CD4-positive, alpha-beta T cell treated with Interleukin-4 for 1 hour (primary cell): ENCODE results near the gene ZNF12.
"Not testable (repeated sequence)": the region's sequence is repeated elsewhere in the genome, so short reads cannot be mapped to it uniquely, and the experiment has no call there.

Source experiments
- DNase-seq, 2 donors: peaks; one replicate each; pipeline ENCODE4 v3.0.0-alpha.2; 2020 to 2022

Gene ZNF12

DNA sequence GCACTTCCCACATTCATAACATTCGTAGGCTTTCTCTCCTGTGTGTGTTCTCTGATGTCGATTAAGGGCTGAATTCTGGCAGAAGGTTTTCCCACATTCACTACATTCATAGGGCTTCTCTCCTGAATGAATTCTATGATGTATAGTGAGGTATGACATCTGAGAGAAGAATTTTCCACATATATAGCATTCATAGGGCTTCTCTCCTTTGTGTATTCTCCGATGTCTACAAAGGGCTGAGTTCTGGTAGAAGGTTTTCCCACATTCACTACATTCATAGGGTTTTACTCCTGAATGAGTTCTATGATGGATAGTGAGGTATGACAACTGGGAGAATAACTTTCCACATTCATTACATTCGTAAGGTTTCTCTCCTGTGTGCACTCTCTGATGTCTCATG lies 15.6 kb downstream of the ZNF12 start:
- DNase-seq: no peak

GRCh38 chr7:6680146-6680545 lies 26.6 kb downstream of the ZNF12 start:
- no peak for DNase-seq

GRCh38 chr7:6675807-6676405 lies 30.8 kb downstream of the ZNF12 start:
- no peak for DNase-seq

GRCh38 chr7:6670851-6671250 lies 35.9 kb downstream of the ZNF12 start:
- DNase-seq: not testable (repeated sequence)

GRCh38 chr7:6658618-6659345 lies 48.0 kb downstream of the ZNF12 start:
- no peak for DNase-seq

DNA sequence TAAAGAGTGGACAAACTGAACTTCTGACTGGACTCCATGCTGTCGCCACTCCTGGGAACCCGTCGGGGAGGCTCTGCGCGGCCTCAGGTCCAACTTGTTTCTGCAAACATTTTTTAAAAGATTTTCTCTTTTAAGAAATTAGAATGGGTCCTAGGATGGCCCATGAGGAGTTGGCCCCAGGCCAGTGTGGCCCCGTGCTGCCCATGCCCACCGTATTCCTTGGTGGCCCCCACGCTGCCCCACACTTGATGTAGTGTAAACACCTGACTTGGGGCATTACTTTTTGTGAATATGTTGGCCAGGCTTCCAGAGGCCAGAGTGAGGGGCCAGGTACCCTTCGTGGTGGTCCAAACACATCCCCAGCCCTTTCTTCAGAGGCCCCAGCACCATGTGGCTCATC lies 50.3 kb downstream of the ZNF12 start:
- no peak for DNase-seq

DNA sequence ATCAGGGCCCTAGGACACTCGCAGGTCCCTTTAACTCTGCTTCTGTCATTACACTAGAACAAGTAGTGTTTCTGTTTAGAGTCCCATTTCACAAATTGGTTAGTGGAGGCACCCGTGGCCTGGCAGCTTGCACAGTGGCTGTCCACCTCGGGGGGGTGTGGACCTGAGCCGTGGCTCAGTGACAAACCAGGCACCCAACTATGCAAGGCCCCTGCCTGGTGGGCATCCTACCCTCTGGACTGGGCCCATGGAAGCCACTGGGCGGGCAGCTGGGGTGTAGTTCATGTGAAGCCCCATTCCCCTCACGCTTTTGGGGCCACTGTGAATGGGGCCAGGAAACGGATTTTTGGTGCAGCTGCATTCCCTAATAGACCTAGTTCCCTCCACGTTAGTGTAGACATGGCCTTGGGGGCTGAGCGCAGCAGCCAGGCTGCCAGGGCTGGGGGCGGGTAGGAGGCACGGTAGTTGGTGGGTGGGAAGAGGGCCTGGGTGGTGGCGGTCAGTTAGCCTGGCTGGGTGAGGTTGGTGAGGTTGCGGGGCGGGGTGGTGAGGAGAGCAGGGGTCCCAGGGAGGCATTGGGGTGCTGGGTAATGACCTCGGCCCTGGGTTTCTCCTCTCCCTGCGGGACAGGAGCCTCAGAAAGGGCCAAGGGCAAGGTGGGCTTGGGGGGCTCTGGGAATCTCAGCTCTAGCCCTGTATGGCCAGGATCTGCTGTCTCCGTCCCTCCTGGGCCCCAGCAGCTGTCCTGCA lies 50.9 kb downstream of the ZNF12 start:
- DNase-seq: no peak

- DNase-seq: no peak
Observed at GRCh38 chr7:6654842-6655610, 51.7 kb downstream of the ZNF12 start.

DNA sequence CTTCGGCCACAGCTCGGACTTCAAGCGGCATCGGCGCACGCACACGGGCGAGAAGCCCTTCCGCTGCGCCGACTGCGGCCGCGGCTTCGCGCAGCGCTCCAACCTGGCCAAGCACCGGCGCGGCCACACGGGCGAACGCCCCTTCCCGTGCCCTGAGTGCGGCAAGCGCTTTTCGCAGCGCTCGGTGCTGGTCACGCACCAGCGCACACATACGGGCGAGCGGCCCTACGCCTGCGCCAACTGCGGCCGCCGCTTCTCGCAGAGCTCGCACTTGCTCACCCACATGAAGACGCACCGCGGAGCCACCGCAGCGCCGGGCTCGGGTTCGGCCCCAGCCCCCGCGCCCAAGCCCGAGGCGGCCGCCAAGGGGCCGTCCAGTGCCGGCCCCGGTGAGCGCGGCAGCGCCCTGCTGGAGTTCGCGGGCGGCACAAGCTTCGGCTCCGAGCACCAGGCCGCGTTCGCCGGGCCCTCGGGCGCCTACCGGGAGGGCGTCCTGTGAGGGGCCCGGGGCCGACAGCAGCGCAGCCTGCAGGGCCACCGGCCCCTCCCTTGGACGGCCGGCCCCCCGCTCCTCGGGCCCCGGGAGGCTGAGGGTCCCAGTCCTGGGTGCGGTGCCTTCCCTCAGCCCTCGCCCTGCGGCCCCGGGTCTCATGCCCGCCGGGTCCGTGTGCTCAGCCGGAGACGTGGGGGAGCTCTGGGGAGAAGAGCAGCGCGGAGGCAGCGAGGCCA lies 52.5 kb downstream of the ZNF12 start:
- no peak for DNase-seq

DNA sequence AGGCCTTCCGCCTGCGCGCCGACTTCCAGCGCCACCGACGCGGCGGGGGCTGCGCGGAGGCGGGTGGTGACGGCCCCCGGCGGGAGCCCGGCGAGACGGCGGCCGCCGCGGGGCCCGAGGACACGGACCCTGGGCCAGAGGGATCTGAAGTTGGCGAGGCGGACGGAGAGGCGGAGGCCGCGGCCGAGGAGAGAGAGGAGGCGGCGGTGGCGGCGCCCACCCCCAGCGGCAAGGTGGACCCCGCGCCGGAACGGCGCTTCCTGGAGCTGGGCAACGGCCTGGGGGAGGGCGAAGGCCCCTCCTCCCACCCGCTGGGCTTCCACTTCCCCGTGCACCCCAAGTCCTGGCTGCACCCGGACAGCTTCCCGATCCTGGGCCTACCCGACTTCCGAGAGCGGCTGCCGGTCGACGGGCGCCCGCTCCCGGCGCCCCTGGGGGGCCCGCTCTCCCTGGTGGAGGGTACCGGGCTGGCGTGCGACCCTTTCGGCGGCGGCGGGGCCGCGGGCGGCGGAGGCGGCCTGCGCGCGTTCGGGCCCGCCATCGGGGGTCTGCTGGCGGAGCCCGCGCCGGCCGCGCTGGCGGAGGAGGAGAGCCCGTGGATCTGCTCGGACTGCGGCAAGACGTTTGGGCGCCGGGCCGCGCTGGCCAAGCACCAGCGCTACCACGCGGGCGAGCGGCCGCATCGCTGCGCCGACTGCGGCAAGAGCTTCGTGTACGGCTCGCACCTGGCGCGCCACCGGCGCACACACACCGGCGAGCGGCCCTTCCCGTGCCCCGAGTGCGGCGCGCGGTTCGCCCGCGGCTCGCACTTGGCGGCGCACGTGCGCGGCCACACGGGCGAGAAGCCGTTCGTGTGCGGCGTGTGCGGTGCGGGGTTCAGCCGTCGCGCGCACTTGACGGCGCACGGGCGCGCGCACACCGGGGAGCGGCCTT lies 53.4 kb downstream of the ZNF12 start:
- DNase-seq: no peak

GRCh38 chr7:6652446-6653011 lies 54.2 kb downstream of the ZNF12 start:
- DNase-seq: no peak

DNA sequence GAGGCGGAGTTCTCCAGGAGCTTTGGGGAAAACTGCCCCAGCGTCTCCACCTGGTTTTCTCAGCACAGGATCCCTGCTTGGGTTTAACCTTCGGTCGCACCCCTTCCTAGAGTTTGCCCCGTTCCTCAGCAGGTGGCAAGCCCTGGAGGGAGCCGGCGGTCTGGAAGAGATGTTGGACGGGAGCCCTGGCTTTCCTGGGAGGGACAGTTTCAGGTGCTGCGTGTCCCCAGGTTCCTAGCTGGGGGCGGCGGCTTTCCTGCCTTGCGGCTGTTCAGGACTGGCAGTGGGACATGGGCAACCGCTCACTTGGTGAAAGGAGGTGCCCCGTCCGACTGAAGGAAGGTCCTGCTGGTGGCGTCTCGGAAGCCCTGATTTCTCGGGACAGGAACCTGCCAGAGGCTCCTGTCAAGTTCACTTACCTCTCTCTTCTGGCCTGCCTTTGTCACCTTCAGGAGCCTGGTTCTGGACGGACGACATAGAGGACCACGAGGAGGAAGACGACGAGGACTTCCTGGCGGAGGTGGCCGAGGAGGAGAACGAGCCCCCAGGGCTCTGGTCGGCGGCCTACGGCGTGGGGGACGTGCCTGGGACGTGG lies 54.8 kb downstream of the ZNF12 start:
- no peak for DNase-seq

GRCh38 chr7:6650521-6651011 lies 56.2 kb downstream of the ZNF12 start:
- DNase-seq: no peak

DNA sequence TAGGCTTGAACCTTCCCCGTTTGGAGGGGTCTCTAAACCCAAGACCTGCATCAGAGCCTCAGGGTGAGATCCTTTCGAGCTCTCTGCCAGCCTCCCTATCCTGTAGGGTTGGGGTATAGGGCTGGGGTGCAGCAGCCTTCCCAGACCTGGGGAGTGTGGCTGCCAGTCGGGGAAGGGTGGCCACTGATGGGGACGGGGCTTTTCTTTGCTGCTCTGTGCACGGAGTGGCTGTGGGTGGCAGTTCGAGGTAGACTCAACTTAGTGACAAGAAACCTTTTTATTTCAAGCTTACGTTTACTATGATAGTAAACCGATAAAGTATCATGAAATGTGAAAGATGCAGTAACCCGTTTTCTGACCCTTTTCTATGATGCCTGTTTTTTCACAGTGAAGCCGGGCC lies 56.7 kb downstream of the ZNF12 start:
- DNase-seq: no peak

GRCh38 chr7:6649241-6649961 lies 57.3 kb downstream of the ZNF12 start:
- DNase-seq: no peak

- DNase-seq: no peak
Observed at GRCh38 chr7:6648815-6649104, 58.0 kb downstream of the ZNF12 start.

DNA sequence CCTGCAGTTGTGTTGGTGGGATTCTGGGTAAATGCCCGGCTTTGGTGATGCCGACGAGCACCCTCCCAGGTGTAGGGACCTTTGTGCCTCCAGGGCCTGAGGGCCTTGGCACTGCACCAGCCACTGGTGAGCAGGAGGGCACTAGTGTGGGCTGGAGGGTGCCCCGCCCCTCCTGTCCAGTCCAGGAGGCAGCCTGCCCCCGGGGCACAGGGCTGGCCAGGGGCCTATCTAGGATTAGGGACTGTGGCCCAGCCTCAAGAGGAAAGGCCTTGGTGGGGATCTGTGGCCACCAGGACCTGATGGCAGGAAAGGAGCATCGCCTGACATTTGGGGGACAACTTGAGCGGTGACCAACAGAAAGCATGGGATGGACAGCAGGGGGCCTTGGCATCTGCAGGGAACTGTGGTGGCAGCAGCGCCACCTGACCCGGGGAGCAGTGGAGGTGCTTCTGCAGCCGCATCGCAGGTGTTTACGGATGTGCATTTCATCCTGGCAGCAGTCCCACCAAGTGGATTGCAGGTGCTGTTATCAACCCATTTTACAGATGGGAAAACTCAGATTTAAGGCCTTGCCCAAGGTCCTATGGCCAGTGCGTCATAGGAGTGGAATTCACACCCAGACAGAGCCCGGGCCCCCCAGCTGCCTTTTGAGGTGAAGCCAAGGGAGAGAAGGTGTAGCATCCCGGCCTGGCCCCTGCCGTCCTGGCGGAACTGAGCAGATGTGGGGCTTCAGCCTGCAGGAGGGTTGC lies 58.5 kb downstream of the ZNF12 start:
- DNase-seq: no peak

DNA sequence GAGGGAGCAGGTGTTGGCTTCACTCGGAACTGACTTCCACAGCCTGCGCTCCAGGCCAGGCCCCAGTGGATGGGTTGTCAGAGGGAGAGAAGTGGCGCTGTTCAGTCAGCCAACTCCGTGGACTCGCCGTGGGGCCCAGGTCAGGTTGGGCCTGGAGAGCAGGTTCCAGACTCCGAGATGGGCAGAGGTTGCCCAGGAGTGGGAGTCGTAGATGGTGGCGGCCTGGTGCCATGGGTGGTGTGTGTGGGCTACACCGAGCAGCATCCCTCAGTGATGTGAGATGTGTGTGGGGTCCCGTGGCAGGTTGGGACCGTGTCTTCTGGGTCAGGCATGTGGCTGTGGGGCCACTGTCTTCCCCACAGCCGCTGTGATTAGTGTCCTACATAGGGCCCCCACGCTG lies 59.2 kb downstream of the ZNF12 start:
- DNase-seq: no peak

DNA sequence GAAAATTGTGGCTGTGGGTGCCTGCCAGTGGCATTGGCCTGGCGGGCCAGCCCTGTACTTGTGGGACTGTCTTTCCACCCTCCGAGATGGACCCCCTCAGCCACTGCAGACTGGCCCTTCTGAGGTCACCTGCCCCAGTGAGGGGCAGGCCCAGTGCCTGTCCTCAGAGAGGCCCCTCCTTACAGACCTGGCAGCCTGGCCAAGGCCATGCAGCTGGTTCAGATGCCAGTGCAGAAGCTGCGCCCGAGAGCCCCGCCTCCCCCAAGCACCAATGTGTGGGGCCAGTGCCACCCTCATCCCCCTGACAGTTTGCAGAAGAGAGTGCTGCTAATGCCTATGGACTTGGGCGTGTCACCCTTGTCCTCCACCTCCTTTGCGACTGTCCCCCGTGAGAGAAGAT lies 59.7 kb downstream of the ZNF12 start:
- DNase-seq: no peak
